BLaER1 (cell line): ENCODE measurements around the gene C10orf120.

Experiments used
- H3K27ac ChIP-seq: shearing (Covaris generic); formaldehyde crosslinking; 2 replicates; pipeline ENCODE4 v1.8.1; 2022
- H3K27me3 ChIP-seq: shearing (Covaris generic); formaldehyde crosslinking; 2 replicates; pipeline ENCODE4 v1.8.1; 2022
- H3K36me3 ChIP-seq: shearing (Covaris generic); formaldehyde crosslinking; 2 replicates; pipeline ENCODE4 v1.8.1; 2022
- H3K4me1 ChIP-seq: shearing (Covaris generic); formaldehyde crosslinking; 2 replicates; pipeline ENCODE4 v1.8.1; 2022
- H3K4me2 ChIP-seq: shearing (Covaris generic); formaldehyde crosslinking; 2 replicates; pipeline ENCODE4 v1.8.1; 2022
- H3K4me3 ChIP-seq: shearing (Covaris generic); formaldehyde crosslinking; 2 replicates; pipeline ENCODE4 v1.8.1; 2022
- H3K9ac ChIP-seq: shearing (Covaris generic); formaldehyde crosslinking; 2 replicates; pipeline ENCODE4 v1.8.1; 2022
- H3K9me3 ChIP-seq: shearing (Covaris generic); formaldehyde crosslinking; 2 replicates; pipeline ENCODE4 v1.8.1; 2022
- H4K20me1 ChIP-seq: shearing (Covaris generic); formaldehyde crosslinking; 2 replicates; pipeline ENCODE4 v1.8.1; 2022
- Cebpa-rat ChIP-seq: shearing (Covaris generic); IDR thresholded peaks from 2 replicates; pipeline ENCODE4 v1.8.1; 2022

Gene C10orf120

DNA sequence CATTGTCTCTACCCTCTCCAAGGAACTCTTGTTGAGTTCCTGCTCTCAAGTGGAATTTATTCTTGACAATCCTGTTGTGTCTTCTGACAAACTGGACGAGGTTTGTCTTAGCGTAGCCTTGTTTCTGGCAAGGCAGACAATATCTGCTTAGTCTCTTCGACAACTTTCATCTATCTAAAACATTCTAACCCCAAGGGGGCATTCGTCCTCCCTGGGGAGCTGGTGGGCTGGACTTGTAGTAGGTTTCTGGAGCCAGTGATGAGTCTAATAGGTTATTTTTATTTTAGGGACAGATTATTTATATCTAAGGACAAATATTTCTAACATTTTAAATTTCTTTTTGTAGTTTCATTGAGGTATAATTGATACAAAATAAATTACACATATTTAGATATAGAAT lies 7.3 kb upstream of the C10orf120 start:
- no peaks in the 10 kb centered on the region for H3K27me3 ChIP-seq
- no peak overlapping the region for H3K27ac ChIP-seq
- H3K4me3 ChIP-seq, result no peak overlapping the region
- TF ChIP-seq Cebpa-rat, result no peak
- H3K9ac ChIP-seq, result no peak overlapping the region
- no peaks in the 10 kb centered on the region for H3K9me3 ChIP-seq
- no peaks in the 10 kb centered on the region for H3K36me3 ChIP-seq
- H4K20me1 ChIP-seq, result no peaks in the 10 kb centered on the region
- peak overlapping the region; percentile 78 for H3K4me2 ChIP-seq
- H3K4me1 ChIP-seq, result peaks cover 51% of the 10 kb centered on the region

DNA sequence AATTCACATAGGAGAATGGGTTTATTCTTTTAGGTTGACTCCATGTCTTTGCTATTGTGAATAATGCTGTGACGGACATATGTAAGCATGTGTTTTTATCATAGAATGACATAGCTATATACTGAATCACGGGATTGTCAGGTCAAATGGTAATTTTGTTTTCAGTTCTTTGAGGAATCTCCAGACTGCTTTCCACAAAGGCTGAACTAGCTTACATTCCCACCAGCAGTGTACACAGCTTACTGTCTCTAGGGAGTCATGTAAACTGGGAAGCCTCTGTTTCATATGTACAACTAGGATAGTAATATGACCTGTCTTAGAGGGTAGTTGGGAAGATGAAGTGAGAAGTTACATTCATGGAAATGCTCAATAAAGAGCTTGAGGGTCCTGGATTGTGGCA lies 6.8 kb upstream of the C10orf120 start:
- no peak overlapping the region for H3K9ac ChIP-seq
- no peak overlapping the region for H3K27ac ChIP-seq
- H3K9me3 ChIP-seq, result no peaks in the 10 kb centered on the region
- H3K27me3 ChIP-seq, result no peaks in the 10 kb centered on the region
- peaks cover 51% of the 10 kb centered on the region for H3K4me1 ChIP-seq
- H3K4me2 ChIP-seq, result peak overlapping the region; percentile 78
- no peak for TF ChIP-seq Cebpa-rat
- H4K20me1 ChIP-seq, result no peaks in the 10 kb centered on the region
- H3K4me3 ChIP-seq, result no peak overlapping the region
- H3K36me3 ChIP-seq, result no peaks in the 10 kb centered on the region

DNA sequence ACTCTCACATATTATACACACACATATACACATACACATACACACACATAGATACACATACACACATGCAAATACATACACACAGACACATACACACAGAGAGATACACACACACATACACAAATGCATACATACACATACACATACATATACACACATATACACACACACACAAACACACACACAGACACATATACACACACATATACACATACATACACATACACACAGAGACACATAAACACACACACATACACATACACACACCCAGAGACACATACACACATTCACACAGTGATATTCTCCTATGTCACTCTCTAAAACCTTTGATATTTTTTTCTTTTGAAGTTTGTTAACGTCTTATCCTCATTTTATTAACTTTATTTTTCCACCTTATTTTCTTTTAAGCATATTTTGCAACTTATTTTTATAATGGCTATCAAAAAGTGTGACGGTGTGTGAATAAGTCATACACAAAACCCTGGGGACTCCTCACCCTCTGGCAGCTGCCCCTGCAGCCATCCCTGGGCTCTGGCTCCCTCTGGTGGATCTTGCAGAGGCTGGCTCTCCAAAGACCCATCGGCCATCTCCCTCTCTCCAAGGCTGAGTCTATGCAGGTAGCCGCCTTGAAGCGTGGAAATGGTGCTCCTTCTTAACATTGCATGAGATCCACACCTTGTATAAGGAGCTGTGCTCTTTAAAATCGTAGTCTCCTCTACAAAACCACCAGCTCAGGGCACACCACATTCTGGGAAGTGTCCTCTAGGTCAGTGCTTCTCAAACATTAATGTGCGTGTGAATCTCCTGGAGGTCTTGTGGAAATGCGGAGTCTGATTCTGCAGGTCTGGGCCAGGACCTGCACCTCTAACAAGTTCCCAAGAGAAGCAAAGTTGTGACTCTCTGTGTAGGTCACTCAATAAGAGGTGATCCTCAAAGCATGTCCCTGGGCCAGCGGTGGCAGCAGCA lies 4.1 kb upstream of the C10orf120 start:
- no peak overlapping the region for H3K4me3 ChIP-seq
- H3K4me1 ChIP-seq, result peaks cover 41% of the 10 kb centered on the region

DNA sequence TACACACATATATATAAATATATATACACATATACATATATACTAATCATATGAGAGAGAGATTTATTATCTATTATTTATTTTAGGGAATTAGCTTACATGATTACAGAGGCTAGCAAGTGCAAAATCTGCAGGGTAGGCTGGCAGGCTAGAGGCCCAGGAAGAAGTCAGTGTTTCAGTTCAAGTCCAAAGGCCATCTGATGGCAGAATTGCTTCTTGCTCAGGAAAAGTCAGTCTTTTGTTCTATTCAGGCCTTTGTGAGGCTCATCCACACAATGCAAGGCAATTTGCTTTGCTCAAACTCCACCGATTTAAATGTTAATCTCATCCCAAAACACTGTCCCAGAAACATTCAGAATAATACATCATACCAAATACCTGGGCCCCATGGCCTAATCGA lies 2.6 kb upstream of the C10orf120 start:
- H3K9ac ChIP-seq, result no peak overlapping the region
- no peak overlapping the region for H3K4me3 ChIP-seq
- H3K4me1 ChIP-seq, result peaks cover 27% of the 10 kb centered on the region
- H3K36me3 ChIP-seq, result no peaks in the 10 kb centered on the region
- no peak overlapping the region for H3K27ac ChIP-seq
- H3K4me2 ChIP-seq, result no peak overlapping the region
- no peaks in the 10 kb centered on the region for H4K20me1 ChIP-seq
- TF ChIP-seq Cebpa-rat, result no peak
- no peaks in the 10 kb centered on the region for H3K9me3 ChIP-seq
- no peaks in the 10 kb centered on the region for H3K27me3 ChIP-seq

More for the DNA sequence above, 4.1 kb upstream of the C10orf120 start:
- Histone ChIP-seq H3K27ac (no peak overlapping the region), H4K20me1 (no peaks in the 10 kb centered on the region), H3K27me3 (no peaks in the 10 kb centered on the region), H3K9me3 (no peaks in the 10 kb centered on the region), H3K9ac (no peak overlapping the region), H3K4me2 (no peak overlapping the region), H3K36me3 (no peaks in the 10 kb centered on the region)
- TF ChIP-seq Cebpa-rat, result no peak

DNA sequence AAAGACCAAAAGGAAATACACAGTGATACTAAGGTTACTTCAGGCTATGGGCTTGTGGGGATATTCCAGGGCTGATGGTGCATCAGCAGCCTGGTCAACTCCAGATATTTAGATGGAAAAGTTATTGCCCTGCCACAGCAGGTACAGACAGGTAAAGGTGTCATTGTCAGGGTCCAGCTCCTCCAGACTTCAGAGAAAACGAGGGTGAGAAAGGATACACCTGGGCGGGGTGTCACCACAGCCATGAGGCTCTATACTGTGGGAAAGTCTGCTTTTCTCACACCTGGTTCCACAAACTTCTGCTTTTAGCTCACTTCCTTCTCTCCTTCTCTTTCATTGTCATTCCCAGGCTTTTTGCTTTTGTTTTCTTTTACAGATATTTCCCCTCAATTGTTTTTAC lies 2.0 kb upstream of the C10orf120 start:
- Histone ChIP-seq H3K4me2 (no peak overlapping the region), H3K27ac (no peak overlapping the region), H4K20me1 (no peaks in the 10 kb centered on the region), H3K36me3 (no peaks in the 10 kb centered on the region), H3K27me3 (no peaks in the 10 kb centered on the region), H3K9ac (no peak overlapping the region), H3K4me1 (peaks cover 20% of the 10 kb centered on the region), H3K9me3 (no peaks in the 10 kb centered on the region), H3K4me3 (no peak overlapping the region)
- no peak for TF ChIP-seq Cebpa-rat

DNA sequence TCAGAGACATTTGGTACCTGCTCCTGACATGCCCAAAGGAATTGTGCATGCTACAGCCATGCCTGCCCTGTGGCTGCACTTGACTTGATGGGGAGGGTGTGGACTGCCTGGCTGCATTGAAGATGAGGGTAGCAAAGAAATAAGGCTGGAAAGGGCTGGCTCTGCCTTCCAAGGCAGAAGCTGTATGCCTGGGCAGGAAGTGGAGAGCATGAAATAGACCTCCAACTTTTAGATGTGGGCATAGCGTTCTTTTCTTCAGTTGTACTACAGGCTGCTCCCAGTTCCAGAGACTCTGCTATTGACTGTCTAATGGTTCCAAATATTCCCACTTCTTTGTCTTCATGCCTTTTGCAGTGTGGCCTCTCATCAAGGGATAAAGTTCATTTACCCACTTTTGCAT lies 3.0 kb downstream of the C10orf120 start:
- Histone ChIP-seq H3K27ac (no peak overlapping the region), H3K9me3 (no peaks in the 10 kb centered on the region), H3K27me3 (no peaks in the 10 kb centered on the region), H3K36me3 (no peaks in the 10 kb centered on the region), H3K4me2 (no peak overlapping the region), H3K4me3 (no peak overlapping the region), H4K20me1 (no peaks in the 10 kb centered on the region), H3K9ac (no peak overlapping the region), H3K4me1 (no peaks in the 10 kb centered on the region)
- no peak for TF ChIP-seq Cebpa-rat

DNA sequence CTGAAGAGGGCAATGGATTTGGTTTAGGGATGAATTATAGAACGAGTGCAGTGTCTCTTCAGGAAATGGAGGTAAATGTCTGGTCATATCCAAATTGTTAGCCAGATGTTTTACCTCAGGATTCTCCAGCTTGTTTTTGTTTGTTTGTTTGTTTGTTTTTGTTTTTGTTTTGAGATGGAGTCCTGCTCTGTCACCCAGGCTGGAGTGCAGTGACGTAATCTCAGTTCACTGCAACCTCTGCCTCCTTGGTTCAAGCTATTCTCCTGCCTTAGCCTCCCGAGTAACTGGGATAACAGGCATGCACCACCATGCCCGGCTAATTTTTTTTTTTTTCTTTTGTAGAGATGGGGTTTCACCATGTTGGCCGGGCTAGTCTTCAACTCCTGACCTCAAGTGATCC lies 6.9 kb downstream of the C10orf120 start:
- H4K20me1 ChIP-seq, result no peaks in the 10 kb centered on the region
- H3K4me3 ChIP-seq, result no peak overlapping the region
- no peaks in the 10 kb centered on the region for H3K9me3 ChIP-seq
- no peaks in the 10 kb centered on the region for H3K27me3 ChIP-seq
- H3K4me2 ChIP-seq, result no peak overlapping the region
- H3K27ac ChIP-seq, result no peak overlapping the region
- no peaks in the 10 kb centered on the region for H3K36me3 ChIP-seq
- TF ChIP-seq Cebpa-rat, result no peak
- peaks cover 4% of the 10 kb centered on the region; the same call in 1 of the 2 replicates for H3K4me1 ChIP-seq
- no peak overlapping the region for H3K9ac ChIP-seq

DNA sequence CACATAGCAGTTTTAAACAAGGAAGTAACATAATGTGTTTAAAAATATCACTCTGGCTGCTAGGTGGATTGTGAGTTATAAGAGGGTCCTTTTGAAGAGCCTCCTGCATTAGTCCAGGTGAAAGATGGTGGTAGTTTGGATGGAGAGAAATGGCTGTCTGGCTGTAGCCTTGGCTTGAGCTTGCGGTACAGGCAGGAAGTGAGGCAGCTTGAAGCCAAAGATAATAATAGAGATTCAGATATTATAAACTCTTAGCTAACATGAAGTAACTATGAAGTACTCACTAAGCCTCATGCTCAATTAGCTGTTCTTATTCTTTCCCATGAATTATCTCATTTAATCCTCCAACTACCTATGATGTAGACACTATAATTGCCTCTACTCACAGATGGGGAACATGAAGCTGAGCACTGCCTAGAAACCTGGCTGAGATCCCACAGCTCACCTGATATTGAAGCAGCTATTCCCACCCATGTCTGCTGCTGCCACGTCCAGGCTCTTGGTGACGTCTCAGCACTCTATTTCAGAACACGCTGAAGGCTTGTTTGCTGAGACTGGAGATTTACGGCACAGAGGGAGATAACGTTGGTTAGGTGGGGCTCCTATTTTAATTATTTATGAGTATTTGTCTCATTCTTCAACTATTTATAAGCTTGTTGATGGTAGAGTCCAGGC lies 10.4 kb downstream of the C10orf120 start:
- H3K9me3 ChIP-seq, result no peaks in the 10 kb centered on the region
- no peaks in the 10 kb centered on the region for H4K20me1 ChIP-seq
- H3K27ac ChIP-seq, result no peak overlapping the region
- H3K4me3 ChIP-seq, result no peak overlapping the region
- H3K4me1 ChIP-seq, result peaks cover 4% of the 10 kb centered on the region; the same call in 1 of the 2 replicates
- no peaks in the 10 kb centered on the region for H3K27me3 ChIP-seq
- no peak overlapping the region for H3K9ac ChIP-seq
- TF ChIP-seq Cebpa-rat, result no peak
- no peaks in the 10 kb centered on the region for H3K36me3 ChIP-seq
- H3K4me2 ChIP-seq, result no peak overlapping the region

DNA sequence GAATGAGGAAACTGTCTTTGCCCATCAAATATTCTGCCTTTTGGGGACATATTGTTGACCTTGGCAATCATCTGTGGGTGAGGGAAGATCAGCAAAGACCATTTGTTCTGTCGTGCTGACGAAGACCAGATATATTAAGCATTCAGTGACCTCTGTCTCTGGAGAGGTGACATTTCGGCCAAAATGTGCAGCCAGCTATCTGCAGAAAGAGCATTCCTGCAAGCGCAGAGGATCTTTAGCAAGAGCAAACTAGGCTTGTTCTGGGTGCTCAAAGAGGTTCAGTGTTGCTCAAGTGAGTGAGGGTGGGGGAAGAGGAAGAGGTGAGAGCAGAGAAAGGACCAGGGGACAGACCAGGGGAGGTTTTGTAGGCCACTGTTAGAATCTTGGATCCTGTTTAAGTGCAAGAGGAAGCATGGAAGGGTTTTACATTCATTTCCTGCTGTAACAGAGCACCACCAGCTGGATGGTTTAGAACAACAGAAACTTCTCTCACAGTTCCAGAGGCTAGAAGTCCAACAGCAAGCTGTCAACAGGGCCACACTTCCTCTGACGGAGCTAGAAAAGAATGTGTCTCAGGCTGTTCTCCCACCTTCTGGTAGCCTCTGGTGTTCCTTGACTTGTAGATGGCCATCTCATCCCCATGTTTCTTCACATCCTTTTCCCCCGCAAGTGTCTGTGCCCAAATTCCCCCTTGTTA lies 11.2 kb downstream of the C10orf120 start:
- no peak overlapping the region for H3K9ac ChIP-seq
- no peak overlapping the region for H3K27ac ChIP-seq
- H3K36me3 ChIP-seq, result no peaks in the 10 kb centered on the region
- H3K9me3 ChIP-seq, result no peaks in the 10 kb centered on the region
- no peak for TF ChIP-seq Cebpa-rat
- H3K4me2 ChIP-seq, result no peak overlapping the region
- no peak overlapping the region for H3K4me3 ChIP-seq
- peaks cover 4% of the 10 kb centered on the region; the same call in 1 of the 2 replicates for H3K4me1 ChIP-seq
- H3K27me3 ChIP-seq, result no peaks in the 10 kb centered on the region
- H4K20me1 ChIP-seq, result no peaks in the 10 kb centered on the region
